ENCODE results near the gene ITGA1.

DNA sequence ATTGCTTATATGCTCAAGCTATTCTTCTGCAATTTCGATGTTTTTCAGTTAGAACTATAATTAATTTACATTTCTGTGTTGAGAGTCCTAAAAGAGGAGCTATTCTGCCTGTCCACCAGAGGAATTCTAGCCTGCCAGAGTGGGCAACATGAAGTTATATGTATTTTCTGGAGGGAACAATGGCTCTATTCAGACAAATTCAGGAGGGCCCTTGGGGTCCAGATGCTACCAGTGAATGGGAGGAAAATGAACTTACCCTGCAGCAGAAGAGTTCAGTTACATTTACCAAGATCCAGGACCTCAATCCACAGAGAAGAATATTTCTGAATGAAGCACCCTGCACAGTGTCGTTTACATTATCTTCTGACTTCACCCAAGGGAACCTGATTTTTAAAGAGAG, 80.7 kb downstream of the ITGA1 start:
- TF ChIP-seq, protein P1, sequence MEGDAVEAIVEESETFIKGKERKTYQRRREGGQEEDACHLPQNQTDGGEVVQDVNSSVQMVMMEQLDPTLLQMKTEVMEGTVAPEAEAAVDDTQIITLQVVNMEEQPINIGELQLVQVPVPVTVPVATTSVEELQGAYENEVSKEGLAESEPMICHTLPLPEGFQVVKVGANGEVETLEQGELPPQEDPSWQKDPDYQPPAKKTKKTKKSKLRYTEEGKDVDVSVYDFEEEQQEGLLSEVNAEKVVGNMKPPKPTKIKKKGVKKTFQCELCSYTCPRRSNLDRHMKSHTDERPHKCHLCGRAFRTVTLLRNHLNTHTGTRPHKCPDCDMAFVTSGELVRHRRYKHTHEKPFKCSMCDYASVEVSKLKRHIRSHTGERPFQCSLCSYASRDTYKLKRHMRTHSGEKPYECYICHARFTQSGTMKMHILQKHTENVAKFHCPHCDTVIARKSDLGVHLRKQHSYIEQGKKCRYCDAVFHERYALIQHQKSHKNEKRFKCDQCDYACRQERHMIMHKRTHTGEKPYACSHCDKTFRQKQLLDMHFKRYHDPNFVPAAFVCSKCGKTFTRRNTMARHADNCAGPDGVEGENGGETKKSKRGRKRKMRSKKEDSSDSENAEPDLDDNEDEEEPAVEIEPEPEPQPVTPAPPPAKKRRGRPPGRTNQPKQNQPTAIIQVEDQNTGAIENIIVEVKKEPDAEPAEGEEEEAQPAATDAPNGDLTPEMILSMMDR (optimal IDR thresholded peaks at IDR 0.05 in 1 of 3, IDR thresholded peaks at IDR 0.05 in 1 of 3, conservative IDR thresholded peaks at IDR 0.05 in 1 of 3; ENCODE audit: extremely low read depth in 1 of 3, insufficient read depth in 2 of 3, low read length in 3 of 3), result no peak
- no peak for TF ChIP-seq EZH2 (IDR thresholded peaks at IDR 0.05; ENCODE audit: low read length)
